ENCODE data around the gene GBX1. TPM values are rescaled to one million over a fixed set of nuclear protein-coding genes. Genes with fewer than 3 reads are reported as not detected.
A peak's percentile ranks its signal among the peaks of the same experiment; 100 is the strongest.

GBX1 gene
- total RNA-seq, 4 donors from 2014 or later, result not detected

- Histone ChIP-seq H3K4me3 (replicated peaks in 1 of 3) (no peak overlapping the region), H3K27me3 (no peaks in the 10 kb centered on the region), H3K4me1 (no peaks in the 10 kb centered on the region), H3K36me3 (peaks cover 65 to 70% of the 10 kb centered on the region in 2 donors), H3K27ac (no peak overlapping the region), H3K9me3 (no peaks in the 10 kb centered on the region)
- intact Hi-C loops (cut with DNase I), result no loop called here
- whole genome bisulfite sequencing, 2 donors, result 95 to 97% methylated on average over 14 of the region's 14 CpGs
- no peak for DNase-seq
- no peak for TF ChIP-seq CTCF (IDR thresholded peaks at IDR 0.05)
- no peak for TF ChIP-seq POLR2A (IDR thresholded peaks at IDR 0.05)
Observed at GRCh38 chr7:151134743-151135524, 32.6 kb downstream of the GBX1 start.

- intact Hi-C loops (cut with DNase I), result no loop called here
- WGBS, 2 donors, result 93% methylated on average over 12 to 23 of the region's 24 CpGs
Observed at GRCh38 chr7:151133986-151134742, 33.3 kb downstream of the GBX1 start.

GRCh38 chr7:151133266-151133985 is 34.1 kb downstream of the GBX1 start:
- Histone ChIP-seq H3K4me3 (replicated peaks in 1 of 3) (no peak overlapping the region), H3K4me1 (no peaks in the 10 kb centered on the region), H3K27ac (no peak overlapping the region), H3K9me3 (no peaks in the 10 kb centered on the region), H3K36me3 (peaks cover 80 to 84% of the 10 kb centered on the region in 2 donors), H3K27me3 (no peaks in the 10 kb centered on the region)
- intact Hi-C loops (cut with DNase I), result no loop called here
- WGBS, 2 donors, result 93 to 96% methylated on average over 10 to 16 of the region's 16 CpGs
- no peak for TF ChIP-seq CTCF (IDR thresholded peaks at IDR 0.05)
- no peak for TF ChIP-seq POLR2A (IDR thresholded peaks at IDR 0.05)
- DNase-seq, result no peak

More at GRCh38 chr7:151133986-151134742, 33.3 kb downstream of the GBX1 start:
- peak in 1 of 2 donors; percentile 1 for DNase-seq
- no peaks in the 10 kb centered on the region for H3K4me1 ChIP-seq
- H3K27me3 ChIP-seq, result no peaks in the 10 kb centered on the region
- no peak overlapping the region for H3K4me3 ChIP-seq (replicated peaks in 1 of 3)
- peaks cover 73 to 78% of the 10 kb centered on the region in 2 donors for H3K36me3 ChIP-seq
- no peak overlapping the region for H3K27ac ChIP-seq
- TF ChIP-seq POLR2A (IDR thresholded peaks at IDR 0.05) (no peak), CTCF (IDR thresholded peaks at IDR 0.05) (no peak)
- H3K9me3 ChIP-seq, result no peaks in the 10 kb centered on the region

GRCh38 chr7:151132461-151133205 is 34.9 kb downstream of the GBX1 start:
- 95 to 96% methylated on average over 20 to 21 of the region's 21 CpGs for WGBS, 2 donors
- H3K9me3 ChIP-seq, result no peaks in the 10 kb centered on the region
- no peaks in the 10 kb centered on the region for H3K4me1 ChIP-seq
- H3K27me3 ChIP-seq, result no peaks in the 10 kb centered on the region
- DNase-seq, result no peak
- no peak for TF ChIP-seq POLR2A (IDR thresholded peaks at IDR 0.05)
- TF ChIP-seq CTCF (IDR thresholded peaks at IDR 0.05), result no peak
- intact Hi-C loops (cut with DNase I), result no loop called here
- peaks cover 80% of the 10 kb centered on the region in 2 donors for H3K36me3 ChIP-seq
- H3K4me3 ChIP-seq (replicated peaks in 1 of 3), result no peak overlapping the region
- H3K27ac ChIP-seq, result no peak overlapping the region
